Thyroid gland (tissue), 4 donors: Measurements from ENCODE around the gene TBC1D23.

Source experiments
- CTCF ChIP-seq, 6 experiments: fragments of 200-600 bp in 3 of 6; fragments of 450-650 bp in 3 of 6; sonication (generic) in 3 of 6; IDR thresholded peaks; one replicate each; pipeline ENCODE4 v1.5.1; 2016 to 2019; ENCODE audit warnings: antibody characterized with exemption in 6 of 6, mild to moderate bottlenecking in 2 of 6, inconsistent platforms in 1 of 6, moderate library complexity in 1 of 6
- POLR2A ChIP-seq, 2 donors: fragments of 450-650 bp; IDR thresholded peaks; one replicate each; pipeline ENCODE4 v1.6.1; 2017; ENCODE audit warnings: antibody characterized with exemption in 2 of 2, mild to moderate bottlenecking in 2 of 2, moderate library complexity in 1 of 2

GRCh38 chr3:100361897-100362296, 101.1 kb downstream of the TBC1D23 start:
- TF ChIP-seq CTCF (IDR thresholded peaks at IDR 0.05) = no peak
- TF ChIP-seq POLR2A (IDR thresholded peaks at IDR 0.05) = no peak
